ENCODE measurements around the gene CD40. TPM values are rescaled to one million over a fixed set of nuclear protein-coding genes. Genes with fewer than 3 reads are reported as not detected.

CD40 gene
- total RNA-seq, 4 donors from 2014 or later, result 12.0 to 17.5 (median 15.9) TPM

DNA sequence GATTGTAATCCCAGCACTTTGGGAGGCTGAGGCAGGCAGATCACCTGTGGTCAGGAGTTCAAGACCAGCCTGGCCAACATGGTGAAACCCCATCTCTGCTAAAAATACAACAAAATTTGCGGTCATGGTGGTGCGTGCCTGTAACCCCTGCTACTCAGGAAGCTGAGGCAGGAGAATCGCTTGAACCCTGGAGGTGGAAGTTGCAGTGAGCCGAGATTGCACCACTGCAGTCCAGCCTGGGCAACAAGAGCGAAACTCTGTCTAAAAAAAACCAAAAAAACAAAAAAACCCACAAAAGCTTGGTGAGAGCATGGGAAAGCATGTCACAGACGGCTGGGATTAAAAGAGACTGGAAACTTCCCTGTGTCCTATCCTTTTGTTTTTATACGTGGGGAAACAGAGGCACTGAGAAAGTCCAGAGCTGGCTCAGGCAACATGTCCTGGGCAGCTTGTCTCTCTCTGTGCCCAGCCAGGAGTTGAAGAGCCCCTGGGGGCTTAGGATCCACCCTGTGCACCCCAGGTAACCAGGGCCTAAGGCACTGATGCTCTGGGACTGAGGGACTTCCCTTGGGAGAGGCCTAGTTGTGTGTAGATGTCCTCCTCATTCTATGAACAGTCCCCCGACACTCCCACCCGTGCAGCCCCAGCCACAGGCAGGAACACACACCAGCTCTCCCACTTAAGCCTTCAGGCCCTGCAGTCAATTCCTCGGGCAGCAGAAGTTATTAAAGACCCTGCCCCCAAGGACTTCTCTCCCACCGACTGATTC, 16.0 kb downstream of the CD40 start:
- TF ChIP-seq POLR2A (IDR thresholded peaks at IDR 0.05), result no peak
- TF ChIP-seq, protein P1, sequence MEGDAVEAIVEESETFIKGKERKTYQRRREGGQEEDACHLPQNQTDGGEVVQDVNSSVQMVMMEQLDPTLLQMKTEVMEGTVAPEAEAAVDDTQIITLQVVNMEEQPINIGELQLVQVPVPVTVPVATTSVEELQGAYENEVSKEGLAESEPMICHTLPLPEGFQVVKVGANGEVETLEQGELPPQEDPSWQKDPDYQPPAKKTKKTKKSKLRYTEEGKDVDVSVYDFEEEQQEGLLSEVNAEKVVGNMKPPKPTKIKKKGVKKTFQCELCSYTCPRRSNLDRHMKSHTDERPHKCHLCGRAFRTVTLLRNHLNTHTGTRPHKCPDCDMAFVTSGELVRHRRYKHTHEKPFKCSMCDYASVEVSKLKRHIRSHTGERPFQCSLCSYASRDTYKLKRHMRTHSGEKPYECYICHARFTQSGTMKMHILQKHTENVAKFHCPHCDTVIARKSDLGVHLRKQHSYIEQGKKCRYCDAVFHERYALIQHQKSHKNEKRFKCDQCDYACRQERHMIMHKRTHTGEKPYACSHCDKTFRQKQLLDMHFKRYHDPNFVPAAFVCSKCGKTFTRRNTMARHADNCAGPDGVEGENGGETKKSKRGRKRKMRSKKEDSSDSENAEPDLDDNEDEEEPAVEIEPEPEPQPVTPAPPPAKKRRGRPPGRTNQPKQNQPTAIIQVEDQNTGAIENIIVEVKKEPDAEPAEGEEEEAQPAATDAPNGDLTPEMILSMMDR (IDR thresholded peaks at IDR 0.05), result no peak
- no peak for DNase-seq (ENCODE audit: low spot score in 2 of 2)
- 75 to 84% methylated on average over 11 of the region's 11 CpGs for WGBS, 2 donors
- no peak overlapping the region for H3K4me3 ChIP-seq (ENCODE audit: low read depth, poor library complexity, severe bottlenecking)
- intact Hi-C loops (cut with DNase I; ENCODE audit: low total_unique reads), result loop anchor here (10.0 kb wide), 1 partner anchor 211 kb away; no protein-coding TSS in a partner anchor

DNA sequence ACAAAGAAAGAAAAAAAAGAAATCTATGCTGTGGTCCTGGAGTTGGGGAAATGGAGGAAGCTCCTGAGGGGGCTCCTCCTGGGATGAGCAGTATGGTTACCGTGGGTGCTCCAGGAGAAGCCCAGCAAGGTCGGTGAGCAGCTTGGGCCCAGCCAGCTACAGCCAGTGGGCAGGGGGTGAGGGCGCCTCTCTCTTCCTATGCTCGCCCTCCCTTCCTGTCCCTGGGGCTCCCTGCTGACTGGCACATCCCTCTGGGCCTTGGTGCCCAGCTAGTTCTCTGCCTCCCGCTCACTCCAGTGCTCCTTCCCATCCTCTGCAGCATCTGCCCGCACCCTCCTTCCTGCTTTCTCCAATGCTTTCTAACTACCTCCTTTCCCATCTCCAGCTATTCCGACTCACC, 16.6 kb downstream of the CD40 start:
- DNase-seq (ENCODE audit: low spot score in 2 of 2), result no peak
- TF ChIP-seq, protein P1 (IDR thresholded peaks at IDR 0.05), result no peak
- TF ChIP-seq POLR2A (IDR thresholded peaks at IDR 0.05), result no peak
- intact Hi-C loops (cut with DNase I; ENCODE audit: low total_unique reads), result loop anchor here (10.0 kb wide), 1 partner anchor 210 kb away; no protein-coding TSS in a partner anchor
- no peak overlapping the region for H3K4me3 ChIP-seq (ENCODE audit: low read depth, poor library complexity, severe bottlenecking)
- WGBS, 2 donors, result 85% methylated on average over 7 of the region's 7 CpGs

DNA sequence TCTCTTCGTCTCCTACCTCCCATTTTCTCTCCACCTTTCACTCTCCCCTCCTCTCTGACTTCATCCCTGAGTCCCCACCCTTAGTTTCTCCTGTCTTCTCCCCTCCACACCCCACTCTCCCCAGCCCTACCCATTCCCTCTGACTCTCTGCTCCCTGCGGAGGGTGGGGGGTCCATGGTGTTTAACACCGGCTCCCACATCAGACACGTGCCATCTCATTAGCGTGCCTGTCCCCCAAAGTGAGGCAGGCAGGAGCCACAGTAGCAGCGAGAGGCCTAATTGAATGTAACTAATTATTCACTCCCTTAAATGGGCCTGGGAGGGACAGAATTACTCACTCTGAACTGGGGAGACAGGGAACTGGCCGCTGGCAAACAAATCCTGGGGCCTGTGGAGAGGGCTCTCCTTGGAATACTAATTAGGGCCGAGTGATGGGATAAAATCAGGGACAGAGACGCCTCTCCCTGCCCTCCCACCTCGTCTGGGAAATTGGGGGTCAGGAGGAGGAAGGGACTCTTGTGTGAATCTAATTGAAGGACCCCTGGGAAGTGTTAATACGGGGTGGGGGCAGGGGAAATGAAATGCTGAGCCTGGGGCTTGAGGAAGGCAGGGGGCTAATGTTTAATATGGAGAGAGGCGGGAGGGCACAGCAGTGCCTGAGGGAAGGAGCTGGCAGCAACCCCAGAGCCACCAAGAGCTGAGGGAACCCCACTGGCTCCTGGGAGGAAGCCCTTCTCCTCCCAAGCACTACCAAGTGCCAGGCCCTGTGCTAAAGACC, 17.9 kb downstream of the CD40 start:
- DNase-seq (ENCODE audit: low spot score in 2 of 2), result no peak

DNA sequence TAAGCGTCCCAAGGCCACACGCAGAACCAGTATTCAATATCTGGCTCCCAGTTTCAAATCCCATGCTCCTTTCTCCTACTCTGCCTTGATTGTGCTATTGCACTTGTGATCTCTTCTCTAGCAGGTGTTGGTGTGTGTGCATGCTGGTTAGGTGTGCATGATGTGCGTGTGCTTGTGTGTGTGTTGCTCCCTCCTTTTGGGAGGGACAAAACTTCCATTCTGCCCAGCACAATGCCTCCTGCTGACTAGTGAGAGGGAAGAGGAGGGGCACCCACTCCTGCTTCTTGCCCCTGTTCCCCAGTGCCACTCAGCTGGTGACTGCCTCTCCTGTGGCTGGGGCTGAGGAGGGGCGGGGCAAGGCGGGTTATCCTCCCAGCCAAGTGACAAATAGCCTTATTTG, 19.7 kb downstream of the CD40 start:
- WGBS, 2 donors, result 53 to 61% methylated on average over 5 of the region's 5 CpGs
- intact Hi-C loops (cut with DNase I; ENCODE audit: low total_unique reads), result loop anchor here (10.0 kb wide), 1 partner anchor 207 kb away; no protein-coding TSS in a partner anchor
- H3K4me3 ChIP-seq (ENCODE audit: low read depth, poor library complexity, severe bottlenecking), result no peak overlapping the region
- no peak for DNase-seq (ENCODE audit: low spot score in 2 of 2)
- no peak for TF ChIP-seq POLR2A (IDR thresholded peaks at IDR 0.05)
- TF ChIP-seq, protein P1 (IDR thresholded peaks at IDR 0.05), result no peak

More for the DNA sequence above, 17.9 kb downstream of the CD40 start:
- intact Hi-C loops (cut with DNase I; ENCODE audit: low total_unique reads), result loop anchor here (10.0 kb wide), 1 partner anchor 209 kb away; no protein-coding TSS in a partner anchor
- TF ChIP-seq, protein P1 (IDR thresholded peaks at IDR 0.05), result no peak
- TF ChIP-seq POLR2A (IDR thresholded peaks at IDR 0.05), result no peak
- H3K4me3 ChIP-seq (ENCODE audit: low read depth, poor library complexity, severe bottlenecking), result no peak overlapping the region
- 50 to 55% methylated on average over 12 of the region's 12 CpGs for WGBS, 2 donors

DNA sequence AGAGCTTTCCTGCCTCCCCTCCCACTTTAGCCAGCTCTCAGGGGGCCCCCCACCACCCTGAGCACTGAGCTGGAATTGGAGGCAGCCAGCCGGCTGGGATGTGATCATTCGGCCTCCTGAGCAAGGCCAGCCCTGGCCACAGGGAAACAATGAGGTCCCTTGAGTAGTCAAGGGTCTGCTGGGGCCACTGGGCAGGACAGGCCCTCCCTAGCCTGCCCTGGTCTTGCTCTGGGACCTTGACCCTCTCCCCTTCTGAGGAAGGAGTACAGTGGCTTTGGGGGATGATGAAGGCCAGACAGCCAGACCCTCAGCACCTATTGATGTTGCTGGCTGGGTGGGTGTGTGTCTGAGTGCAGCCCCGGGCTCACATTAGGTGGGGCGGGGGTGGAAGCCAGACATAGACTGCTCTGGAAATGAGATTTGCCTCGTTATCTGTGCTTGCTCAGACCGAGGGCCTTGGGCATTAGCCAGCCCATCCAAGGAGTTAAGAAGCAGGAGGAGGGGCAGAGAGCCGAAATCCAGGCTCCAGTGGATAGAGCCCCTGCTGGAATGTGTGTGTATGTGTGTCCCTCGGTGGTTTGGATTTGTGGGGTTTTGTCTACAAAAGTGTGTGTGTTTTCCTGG, 21.3 kb downstream of the CD40 start:
- H3K4me3 ChIP-seq (ENCODE audit: low read depth, poor library complexity, severe bottlenecking), result no peak overlapping the region
- 35 to 36% methylated on average over 6 to 8 of the region's 8 CpGs for WGBS, 2 donors
- DNase-seq (ENCODE audit: low spot score in 2 of 2), result no peak
- intact Hi-C loops (cut with DNase I; ENCODE audit: low total_unique reads), result loop anchor here (10.0 kb wide), 1 partner anchor 205 kb away; no protein-coding TSS in a partner anchor
- no peak for TF ChIP-seq POLR2A (IDR thresholded peaks at IDR 0.05)
- TF ChIP-seq, protein P1 (IDR thresholded peaks at IDR 0.05), result no peak
